Esophagus muscularis mucosa (tissue), 4 donors: ENCODE measurements around the gene CHCHD3. TPM values are rescaled to one million over a fixed set of nuclear protein-coding genes. Genes with fewer than 3 reads are reported as not detected.

Source experiments
- DNase-seq: peaks from one replicate; pipeline ENCODE4 v3.0.0-alpha.2; 2017; ENCODE audit errors: extremely low spot score
- H3K27ac ChIP-seq, 4 donors: fragments of 200-600 bp; sonication (generic); replicated peaks in 1 of 4; 1 replicate in 3 of 4; 2 replicates in 1 of 4; pipeline ENCODE4 v1.5.1; 2016 to 2019; ENCODE audit warnings: mild to moderate bottlenecking in 1 of 4
- H3K27me3 ChIP-seq, 4 donors: fragments of 200-600 bp; sonication (generic); one replicate each; pipeline versions ENCODE4 v1.5.1 to v1.6.0; 2016 to 2019
- H3K36me3 ChIP-seq, 4 donors: fragments of 200-600 bp; sonication (generic); one replicate each; pipeline ENCODE4 v1.5.1; 2016 to 2019
- H3K4me1 ChIP-seq, 4 donors: fragments of 200-600 bp; sonication (generic); one replicate each; pipeline ENCODE4 v1.5.1; 2016 to 2019
- H3K4me3 ChIP-seq, 4 donors: fragments of 200-600 bp; sonication (generic); 1 replicate in 2 of 4; 2 replicates in 2 of 4; pipeline ENCODE4 v1.5.1; 2016 to 2019; ENCODE audit warnings: mild to moderate bottlenecking in 4 of 4, moderate library complexity in 1 of 4
- H3K9me3 ChIP-seq, 4 donors: fragments of 200-600 bp; sonication (generic); 1 replicate in 3 of 4; 2 replicates in 1 of 4; pipeline ENCODE4 v1.5.1; 2016 to 2019
- EP300 ChIP-seq: sonication (generic); formaldehyde crosslinking; IDR thresholded peaks from one replicate; pipeline ENCODE4 v1.6.1; 2017; ENCODE audit warnings: antibody characterized with exemption
- POLR2A ChIP-seq: fragments of 450-650 bp; IDR thresholded peaks from one replicate; pipeline ENCODE4 v1.6.1; 2017; ENCODE audit warnings: antibody characterized with exemption, moderate library complexity, mild to moderate bottlenecking, low read depth
- POLR2AphosphoS5 ChIP-seq, 2 donors: sonication (generic); formaldehyde crosslinking; IDR thresholded peaks; one replicate each; pipeline ENCODE4 v1.6.1; 2017; ENCODE audit warnings: antibody characterized with exemption in 2 of 2
- WGBS: methylation state at CpG from one replicate; pipeline ENCODE4 v1.1.5; 2018; 5-methylcytosine and 5-hydroxymethylcytosine counted together
- intact Hi-C: fragments of 100-400 bp; cut with DNase I; formaldehyde crosslinking; loops from one replicate; pipeline ENCODE4 v1.15.1; 2023
- total RNA-seq, 4 donors: library from RNA; depleted of rRNA; stranded (reverse); fragments of >200 nt; gene quantifications; one replicate each; pipeline versions ENCODE4 v1.1.0 to v1.2.1, GENCODE V29; 2016
- TF ChIP-seq, protein P1 (sequence below), 3 experiments: fragments of 200-600 bp in 2 of 3; fragments of 450-650 bp in 1 of 3; sonication (generic) in 2 of 3; IDR thresholded peaks; one replicate each; pipeline ENCODE4 v1.5.1; 2017 to 2019; ENCODE audit warnings: antibody characterized with exemption in 3 of 3, mild to moderate bottlenecking in 2 of 3, moderate library complexity in 1 of 3

The CHCHD3 gene
- total RNA-seq, 4 donors from 2014 or later, result 58.6 to 74.3 (median 68.9) TPM

DNA sequence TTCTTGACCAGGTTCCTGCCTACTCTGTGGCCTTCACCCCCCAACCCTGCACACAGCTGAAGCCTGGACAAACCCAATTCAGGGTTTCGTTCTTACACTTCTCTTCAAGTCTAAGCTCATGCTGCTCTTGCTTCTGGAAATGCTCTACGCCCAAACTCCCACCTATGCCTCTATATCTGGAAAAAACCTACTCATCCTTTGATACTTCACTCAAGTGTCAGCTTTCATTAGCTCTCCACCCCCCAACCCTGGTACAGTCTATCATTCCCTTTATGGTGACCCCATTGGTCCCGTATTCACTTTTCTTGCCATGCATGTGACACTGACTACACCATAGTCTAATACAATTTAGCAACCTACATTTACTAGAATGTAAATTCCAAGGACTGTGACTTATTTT lies 284.7 kb downstream of the CHCHD3 start:
- H3K27ac ChIP-seq, result no peak overlapping the region
- H3K9me3 ChIP-seq, result no peaks in the 10 kb centered on the region
- 98% methylated on average over 3 of the region's 3 CpGs for WGBS

DNA sequence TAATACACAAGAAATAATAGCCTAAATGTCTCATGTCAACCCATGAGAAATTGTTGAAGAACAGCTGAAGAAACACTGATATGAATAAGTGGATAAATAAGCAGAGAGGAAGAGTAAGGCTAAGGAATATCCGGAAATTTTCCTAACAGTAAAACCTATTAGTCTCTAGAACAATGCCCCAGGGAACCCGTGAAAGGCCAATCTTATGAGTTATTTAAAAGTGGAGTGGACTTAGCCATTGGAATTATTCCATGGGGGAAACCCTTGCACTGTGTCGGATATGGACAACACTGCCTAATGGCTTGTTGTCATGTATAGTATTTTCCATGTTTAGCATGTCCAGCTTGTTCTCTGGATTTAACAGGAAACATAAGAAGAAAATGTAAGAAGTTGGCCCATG lies 288.4 kb downstream of the CHCHD3 start:
- intact Hi-C loops, result no loop called here
- 82% methylated on average over 3 of the region's 3 CpGs for whole genome bisulfite sequencing
- Histone ChIP-seq H3K4me3 (no peak overlapping the region), H3K36me3 (peaks cover 0 to 15% (median 5%) of the 10 kb centered on the region in 4 donors), H3K27me3 (no peaks in the 10 kb centered on the region), H3K9me3 (no peaks in the 10 kb centered on the region), H3K4me1 (no peaks in the 10 kb centered on the region), H3K27ac (no peak overlapping the region)
- no peak for TF ChIP-seq POLR2AphosphoS5 (IDR thresholded peaks at IDR 0.05)
- TF ChIP-seq, protein P1, sequence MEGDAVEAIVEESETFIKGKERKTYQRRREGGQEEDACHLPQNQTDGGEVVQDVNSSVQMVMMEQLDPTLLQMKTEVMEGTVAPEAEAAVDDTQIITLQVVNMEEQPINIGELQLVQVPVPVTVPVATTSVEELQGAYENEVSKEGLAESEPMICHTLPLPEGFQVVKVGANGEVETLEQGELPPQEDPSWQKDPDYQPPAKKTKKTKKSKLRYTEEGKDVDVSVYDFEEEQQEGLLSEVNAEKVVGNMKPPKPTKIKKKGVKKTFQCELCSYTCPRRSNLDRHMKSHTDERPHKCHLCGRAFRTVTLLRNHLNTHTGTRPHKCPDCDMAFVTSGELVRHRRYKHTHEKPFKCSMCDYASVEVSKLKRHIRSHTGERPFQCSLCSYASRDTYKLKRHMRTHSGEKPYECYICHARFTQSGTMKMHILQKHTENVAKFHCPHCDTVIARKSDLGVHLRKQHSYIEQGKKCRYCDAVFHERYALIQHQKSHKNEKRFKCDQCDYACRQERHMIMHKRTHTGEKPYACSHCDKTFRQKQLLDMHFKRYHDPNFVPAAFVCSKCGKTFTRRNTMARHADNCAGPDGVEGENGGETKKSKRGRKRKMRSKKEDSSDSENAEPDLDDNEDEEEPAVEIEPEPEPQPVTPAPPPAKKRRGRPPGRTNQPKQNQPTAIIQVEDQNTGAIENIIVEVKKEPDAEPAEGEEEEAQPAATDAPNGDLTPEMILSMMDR (IDR thresholded peaks at IDR 0.05), result no peak
- no peak for DNase-seq

More for the DNA sequence above, 284.7 kb downstream of the CHCHD3 start:
- intact Hi-C loops, result no loop called here
- Histone ChIP-seq H3K4me3 (no peak overlapping the region), H3K4me1 (no peaks in the 10 kb centered on the region), H3K27me3 (no peaks in the 10 kb centered on the region), H3K36me3 (peaks cover 0 to 15% (median 5%) of the 10 kb centered on the region in 4 donors)
- no peak for DNase-seq
- TF ChIP-seq POLR2A, result no peak
- TF ChIP-seq, protein P1 (IDR thresholded peaks at IDR 0.05), result no peak
- no peak for TF ChIP-seq POLR2AphosphoS5 (IDR thresholded peaks at IDR 0.05)
- TF ChIP-seq EP300, result no peak

DNA sequence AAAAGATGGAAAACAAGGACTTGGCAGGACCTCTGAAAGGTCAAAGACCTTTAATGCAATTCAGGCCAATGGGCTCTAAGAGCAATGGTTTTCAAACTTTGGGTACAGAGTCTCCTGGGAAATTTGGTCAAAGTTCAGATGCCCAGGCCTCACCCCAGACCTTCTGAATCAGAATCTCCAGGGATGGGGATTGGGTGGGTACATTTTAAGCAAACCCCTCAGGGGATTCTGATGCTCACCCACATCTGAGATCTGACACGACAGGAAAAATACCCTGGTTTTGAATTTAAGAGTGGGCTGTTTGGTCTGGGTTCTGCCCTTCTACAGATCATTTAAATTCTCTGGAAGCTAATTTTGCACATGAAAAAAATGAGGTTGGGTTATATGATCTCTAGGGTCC lies 290.9 kb downstream of the CHCHD3 start:
- no peaks in the 10 kb centered on the region for H3K9me3 ChIP-seq
- peaks cover 0 to 14% (median 2%) of the 10 kb centered on the region in 4 donors for H3K36me3 ChIP-seq
- WGBS, result 93% methylated on average over 1 of the region's 1 CpG
- H3K27me3 ChIP-seq, result no peaks in the 10 kb centered on the region
- intact Hi-C loops, result no loop called here
- no peak for DNase-seq
- H3K4me3 ChIP-seq, result no peak overlapping the region
- no peaks in the 10 kb centered on the region for H3K4me1 ChIP-seq
- TF ChIP-seq, protein P1 (IDR thresholded peaks at IDR 0.05), result no peak
- no peak for TF ChIP-seq EP300
- no peak for TF ChIP-seq POLR2A
- TF ChIP-seq POLR2AphosphoS5 (IDR thresholded peaks at IDR 0.05), result no peak
- no peak overlapping the region for H3K27ac ChIP-seq

DNA sequence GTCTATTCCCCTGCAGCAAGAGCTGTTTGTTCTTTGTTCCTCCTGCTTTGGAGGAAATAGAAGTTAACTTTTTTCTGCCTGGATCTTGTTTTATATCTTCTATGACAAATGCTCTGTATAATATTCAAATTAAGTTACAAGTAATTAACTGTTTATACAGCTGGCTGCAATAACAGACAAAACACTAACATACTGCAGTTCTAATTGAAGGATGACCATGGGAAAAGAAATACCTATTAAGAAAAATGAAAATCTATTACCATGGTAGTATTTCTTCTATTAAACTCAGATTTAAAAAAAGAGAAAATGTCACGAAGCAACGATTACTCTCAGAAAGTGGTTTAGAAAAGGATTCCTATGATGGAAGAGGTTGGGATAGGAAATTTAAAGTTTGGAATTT lies 291.8 kb downstream of the CHCHD3 start:
- peaks cover 2 to 13% (median 4%) of the 10 kb centered on the region in 4 donors for H3K36me3 ChIP-seq
- no peak overlapping the region for H3K27ac ChIP-seq
- TF ChIP-seq POLR2A, result no peak
- no peak for TF ChIP-seq EP300
- TF ChIP-seq, protein P1 (IDR thresholded peaks at IDR 0.05), result no peak
- no peak for TF ChIP-seq POLR2AphosphoS5 (IDR thresholded peaks at IDR 0.05)
- H3K4me3 ChIP-seq, result no peak overlapping the region
- WGBS, result 74% methylated on average over 2 of the region's 2 CpGs
- H3K4me1 ChIP-seq, result no peaks in the 10 kb centered on the region
- H3K9me3 ChIP-seq, result no peaks in the 10 kb centered on the region
- DNase-seq, result no peak
- intact Hi-C loops, result no loop called here
- no peaks in the 10 kb centered on the region for H3K27me3 ChIP-seq

DNA sequence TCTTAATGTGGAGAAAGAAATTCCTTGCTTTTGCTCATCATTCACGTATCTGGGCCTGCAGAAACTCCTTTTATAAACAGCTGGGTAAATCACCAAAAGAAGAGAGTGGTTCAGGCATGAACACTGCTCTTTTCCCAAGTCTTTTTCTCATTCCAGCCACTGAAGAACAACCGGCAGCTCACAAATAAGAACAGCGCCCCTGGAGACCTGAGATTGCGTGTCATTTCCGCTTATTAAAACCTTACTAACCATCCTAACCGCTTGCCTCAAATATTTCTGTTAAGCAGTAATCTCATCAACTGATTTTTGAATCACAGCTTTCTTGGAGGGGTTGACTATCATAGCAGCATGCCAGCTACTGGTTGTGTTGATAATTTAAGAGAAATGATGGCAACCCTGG lies 292.6 kb downstream of the CHCHD3 start:
- Histone ChIP-seq H3K4me1 (no peaks in the 10 kb centered on the region), H3K4me3 (no peak overlapping the region), H3K9me3 (no peaks in the 10 kb centered on the region), H3K27ac (no peak overlapping the region), H3K36me3 (peaks cover 3 to 19% (median 11%) of the 10 kb centered on the region in 4 donors), H3K27me3 (no peaks in the 10 kb centered on the region)
- DNase-seq, result no peak
- intact Hi-C loops, result no loop called here
- 93% methylated on average over 6 of the region's 6 CpGs for WGBS
- no peak for TF ChIP-seq EP300
- TF ChIP-seq, protein P1 (IDR thresholded peaks at IDR 0.05), result no peak
- TF ChIP-seq POLR2AphosphoS5 (IDR thresholded peaks at IDR 0.05), result no peak
- no peak for TF ChIP-seq POLR2A
